Measurements from ENCODE around the gene MLKL. TPM values are rescaled to one million over a fixed set of nuclear protein-coding genes. Genes with fewer than 3 reads are reported as not detected.

The MLKL gene
- polyA plus RNA-seq, 3 donors = 33.6 to 136 (median 37.8) TPM

DNA sequence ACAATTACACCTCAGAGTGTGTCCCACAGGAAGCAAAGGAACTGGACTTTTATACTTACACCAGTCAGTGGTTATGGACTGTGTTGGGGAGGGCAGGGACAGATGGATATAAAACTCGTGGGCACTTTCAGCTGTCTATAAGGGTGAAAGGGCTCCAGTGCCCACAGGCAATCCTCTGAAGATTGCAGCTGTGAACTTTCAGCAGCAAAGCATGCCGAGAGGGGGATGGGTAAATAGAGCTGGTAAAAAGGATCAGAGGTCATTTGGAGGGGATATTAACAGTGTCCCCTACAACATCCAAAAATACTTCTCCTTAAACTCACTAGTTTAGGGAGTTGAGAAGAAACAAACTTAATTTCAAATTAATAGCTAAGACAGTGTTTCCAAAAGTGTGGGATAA is 20.7 kb downstream of the MLKL start:
- 100% methylated on average over 1 of the region's 2 CpGs for WGBS (ENCODE audit: insufficient coverage)

DNA sequence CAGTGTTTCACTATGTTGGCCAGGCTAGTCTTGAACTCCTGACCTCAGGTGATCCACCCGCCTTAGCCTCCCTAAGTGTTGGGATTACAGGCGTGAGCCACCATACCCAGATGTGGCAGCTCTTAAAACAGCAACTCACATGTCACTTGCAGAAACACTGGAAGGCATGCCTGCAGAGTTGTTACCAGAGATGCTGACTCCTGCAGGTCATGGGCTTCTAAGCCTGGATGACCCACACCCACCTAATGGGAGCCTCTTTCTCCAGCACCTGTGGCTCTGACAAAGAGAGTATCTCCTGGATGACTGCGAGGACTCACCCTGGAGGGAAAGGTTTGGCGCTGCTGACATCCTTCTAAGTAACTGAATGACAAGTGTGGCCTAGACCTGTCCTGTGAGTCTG is 22.8 kb downstream of the MLKL start:
- Histone ChIP-seq H4K20me1 (ENCODE audit: insufficient read depth, low read length) (peaks cover 42% of the 10 kb centered on the region), H3K36me3 (replicated peaks in 1 of 2; ENCODE audit: control insufficient read depth in 1 of 2, insufficient read depth in 2 of 2, low read length in 2 of 2) (peaks cover 95 to 99% of the 10 kb centered on the region in 2 donors), H3K27ac (ENCODE audit: low read depth in 1 of 2, low read length in 2 of 2) (no peak overlapping the region), H3K4me2 (replicated peaks; ENCODE audit: extremely low read depth, low read length, poor library complexity, severe bottlenecking) (no peak overlapping the region), H3K9me3 (replicated peaks in 1 of 2; ENCODE audit: control insufficient read depth in 1 of 2, insufficient read depth in 1 of 2, low read length in 2 of 2) (no peaks in the 10 kb centered on the region), H3K79me2 (ENCODE audit: insufficient read depth, low read length) (peaks cover 9% of the 10 kb centered on the region), H3K4me1 (ENCODE audit: control insufficient read depth in 1 of 2, insufficient read depth in 2 of 2, low read length in 2 of 2) (no peaks in the 10 kb centered on the region), H3K27me3 (ENCODE audit: control insufficient read depth in 2 of 2, insufficient read depth in 2 of 2, low read length in 2 of 2) (no peaks in the 10 kb centered on the region), H2AFZ (ENCODE audit: insufficient read depth, low read depth, low read length, poor library complexity, severe bottlenecking) (no peak overlapping the region), H3K9ac (ENCODE audit: insufficient read depth, low read length, poor library complexity, severe bottlenecking) (no peak overlapping the region), H3K4me3 (replicated peaks in 1 of 3; ENCODE audit: low read depth in 2 of 3, low read length in 3 of 3) (no peak overlapping the region)
- Mint-ChIP-seq H3K27me3 (ENCODE audit: low read depth in 3 of 3) (no peaks in the 10 kb centered on the region), H3K9me3 (no peaks in the 10 kb centered on the region), H3K27ac (peak overlapping the region in 1 of 7 donors; percentile 46), H3K4me3 (no peak overlapping the region), H3K4me1 (no peaks in the 10 kb centered on the region), H3K36me3 (peaks cover 83 to 100% of the 10 kb centered on the region in 2 donors)
- no peak for DNase-seq
- TF ChIP-seq, protein P1, sequence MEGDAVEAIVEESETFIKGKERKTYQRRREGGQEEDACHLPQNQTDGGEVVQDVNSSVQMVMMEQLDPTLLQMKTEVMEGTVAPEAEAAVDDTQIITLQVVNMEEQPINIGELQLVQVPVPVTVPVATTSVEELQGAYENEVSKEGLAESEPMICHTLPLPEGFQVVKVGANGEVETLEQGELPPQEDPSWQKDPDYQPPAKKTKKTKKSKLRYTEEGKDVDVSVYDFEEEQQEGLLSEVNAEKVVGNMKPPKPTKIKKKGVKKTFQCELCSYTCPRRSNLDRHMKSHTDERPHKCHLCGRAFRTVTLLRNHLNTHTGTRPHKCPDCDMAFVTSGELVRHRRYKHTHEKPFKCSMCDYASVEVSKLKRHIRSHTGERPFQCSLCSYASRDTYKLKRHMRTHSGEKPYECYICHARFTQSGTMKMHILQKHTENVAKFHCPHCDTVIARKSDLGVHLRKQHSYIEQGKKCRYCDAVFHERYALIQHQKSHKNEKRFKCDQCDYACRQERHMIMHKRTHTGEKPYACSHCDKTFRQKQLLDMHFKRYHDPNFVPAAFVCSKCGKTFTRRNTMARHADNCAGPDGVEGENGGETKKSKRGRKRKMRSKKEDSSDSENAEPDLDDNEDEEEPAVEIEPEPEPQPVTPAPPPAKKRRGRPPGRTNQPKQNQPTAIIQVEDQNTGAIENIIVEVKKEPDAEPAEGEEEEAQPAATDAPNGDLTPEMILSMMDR (IDR thresholded peaks at IDR 0.05) = no peak
- 92% methylated on average over 2 of the region's 4 CpGs for WGBS (ENCODE audit: insufficient coverage)
- intact Hi-C loops (cut with micrococcal nuclease) = no loop called here

More for the DNA sequence above, 20.7 kb downstream of the MLKL start:
- no peak overlapping the region for H3K4me3 Mint-ChIP-seq
- TF ChIP-seq, protein P1 (IDR thresholded peaks at IDR 0.05) = no peak
- H3K4me1 ChIP-seq (ENCODE audit: control insufficient read depth in 1 of 2, insufficient read depth in 2 of 2, low read length in 2 of 2) = no peaks in the 10 kb centered on the region
- no peak overlapping the region for H3K4me3 ChIP-seq (replicated peaks in 1 of 3; ENCODE audit: low read depth in 2 of 3, low read length in 3 of 3)
- no peak overlapping the region for H2AFZ ChIP-seq (ENCODE audit: insufficient read depth, low read depth, low read length, poor library complexity, severe bottlenecking)
- intact Hi-C loops (cut with micrococcal nuclease) = no loop called here
- no peak overlapping the region for H3K9ac ChIP-seq (ENCODE audit: insufficient read depth, low read length, poor library complexity, severe bottlenecking)
- peaks cover 12% of the 10 kb centered on the region for H3K79me2 ChIP-seq (ENCODE audit: insufficient read depth, low read length)
- no peak for DNase-seq
- H3K9me3 Mint-ChIP-seq = no peaks in the 10 kb centered on the region
- peaks cover 50% of the 10 kb centered on the region for H4K20me1 ChIP-seq (ENCODE audit: insufficient read depth, low read length)
- H3K4me1 Mint-ChIP-seq = peaks cover 2% of the 10 kb centered on the region
- no peak overlapping the region for H3K27ac ChIP-seq (ENCODE audit: low read depth in 1 of 2, low read length in 2 of 2)
- no peaks in the 10 kb centered on the region for H3K9me3 ChIP-seq (replicated peaks in 1 of 2; ENCODE audit: control insufficient read depth in 1 of 2, insufficient read depth in 1 of 2, low read length in 2 of 2)
- H3K27ac Mint-ChIP-seq = peak overlapping the region in 3 of 7 donors; percentile 61 to 69 (median 67)
- H3K36me3 ChIP-seq (replicated peaks in 1 of 2; ENCODE audit: control insufficient read depth in 1 of 2, insufficient read depth in 2 of 2, low read length in 2 of 2) = peaks cover 90 to 99% of the 10 kb centered on the region in 2 donors
- H3K4me2 ChIP-seq (replicated peaks; ENCODE audit: extremely low read depth, low read length, poor library complexity, severe bottlenecking) = no peak overlapping the region
- H3K36me3 Mint-ChIP-seq = peaks cover 73 to 100% of the 10 kb centered on the region in 2 donors
- no peaks in the 10 kb centered on the region for H3K27me3 ChIP-seq (ENCODE audit: control insufficient read depth in 2 of 2, insufficient read depth in 2 of 2, low read length in 2 of 2)
- no peaks in the 10 kb centered on the region for H3K27me3 Mint-ChIP-seq (ENCODE audit: low read depth in 3 of 3)
